ENCODE data around the gene HNRNPD.
"Not testable (repeated sequence)": the region's sequence is repeated elsewhere in the genome, so short reads cannot be mapped to it uniquely, and the experiment has no call there.

Gene HNRNPD

GRCh38 chr4:82373816-82374625, at the start of gene HNRNPD:
Gene HNRNPD (minus strand): TSS chr4:82373991. CDS start chr4:82373678, 313 bp downstream.
- peak; percentile 99 for DNase-seq (ENCODE audit: low spot score)

GRCh38 chr4:82422616-82423015, 48.8 kb upstream of the HNRNPD start:
- DNase-seq (ENCODE audit: low spot score): no peak

GRCh38 chr4:82421796-82422560, 48.2 kb upstream of the HNRNPD start:
- no peak for DNase-seq (ENCODE audit: low spot score)

- no peak for DNase-seq (ENCODE audit: low spot score)
These were observed 45.7 kb upstream of the HNRNPD start for GRCh38 chr4:82419451-82419850.

GRCh38 chr4:82415922-82416365, 42.2 kb upstream of the HNRNPD start:
- no peak for DNase-seq (ENCODE audit: low spot score)

GRCh38 chr4:82415061-82415460, 41.3 kb upstream of the HNRNPD start:
- not testable (repeated sequence) for DNase-seq (ENCODE audit: low spot score)

- no peak for DNase-seq (ENCODE audit: low spot score)
These were observed 29.9 kb upstream of the HNRNPD start for GRCh38 chr4:82403725-82404124.

- DNase-seq (ENCODE audit: low spot score): no peak
These were observed 28.5 kb upstream of the HNRNPD start for GRCh38 chr4:82402196-82402775.

- DNase-seq (ENCODE audit: low spot score): no peak
These were observed 27.8 kb upstream of the HNRNPD start for GRCh38 chr4:82401600-82401999.

GRCh38 chr4:82398263-82398662, 24.5 kb upstream of the HNRNPD start:
- no peak for DNase-seq (ENCODE audit: low spot score)

GRCh38 chr4:82397527-82397926, 23.7 kb upstream of the HNRNPD start:
- no peak for DNase-seq (ENCODE audit: low spot score)

GRCh38 chr4:82394896-82395295, 21.1 kb upstream of the HNRNPD start:
- DNase-seq (ENCODE audit: low spot score): peak; percentile 78

- not testable (repeated sequence) for DNase-seq (ENCODE audit: low spot score)
These were observed 16.3 kb upstream of the HNRNPD start for GRCh38 chr4:82390061-82390460.

GRCh38 chr4:82388405-82388804, 14.6 kb upstream of the HNRNPD start:
- no peak for DNase-seq (ENCODE audit: low spot score)

- DNase-seq (ENCODE audit: low spot score): not testable (repeated sequence)
These were observed 12.5 kb upstream of the HNRNPD start for GRCh38 chr4:82386312-82386711.

GRCh38 chr4:82382751-82383150, 9.0 kb upstream of the HNRNPD start:
- DNase-seq (ENCODE audit: low spot score): no peak

- no peak for DNase-seq (ENCODE audit: low spot score)
These were observed 8.0 kb upstream of the HNRNPD start for GRCh38 chr4:82381661-82382296.

GRCh38 chr4:82381235-82381634, 7.4 kb upstream of the HNRNPD start:
- no peak for DNase-seq (ENCODE audit: low spot score)

- no peak for DNase-seq (ENCODE audit: low spot score)
These were observed 7.0 kb upstream of the HNRNPD start for GRCh38 chr4:82380831-82381230.

- DNase-seq (ENCODE audit: low spot score): peak; percentile 38
These were observed 6.6 kb upstream of the HNRNPD start for GRCh38 chr4:82380344-82380743.

GRCh38 chr4:82376109-82376508, 2.3 kb upstream of the HNRNPD start:
- DNase-seq (ENCODE audit: low spot score): no peak

GRCh38 chr4:82373486-82373815, 340 bp downstream of the HNRNPD start:
- DNase-seq (ENCODE audit: low spot score): no peak
